Left lobe of liver (tissue), 2 donors: ENCODE results near the gene IL24. TPM values are rescaled to one million over a fixed set of nuclear protein-coding genes. Genes with fewer than 3 reads are reported as not detected.
"Not testable (repeated sequence)": the region's sequence is repeated elsewhere in the genome, so short reads cannot be mapped to it uniquely, and the experiment has no call there.

Source experiments
- ATAC-seq: fragments of 200-7000 bp; cut with Tn5 transposase; one replicate; pipeline ENCODE4 v1.9.1; 2020; ENCODE audit warnings: mild to moderate bottlenecking, moderate library complexity
- DNase-seq: peaks from one replicate; pipeline ENCODE4 v3.0.0-alpha.2; 2020; ENCODE audit warnings: low spot score
- total RNA-seq: library from RNA; stranded (reverse); gene quantifications from one replicate; pipeline ENCODE4 v1.2.1, GENCODE V29; 2021
- donor health status: DM: no; HTN: no; CAD: no; lungs with moderate emphysema.
- donor health status: DM: no; HTN: yes; CAD: no.

Gene IL24
- total RNA-seq, 1 donor from 2014 or later, result not detected

GRCh38 chr1:206923961-206924557, 26.8 kb downstream of the IL24 start:
- not testable (repeated sequence) for ATAC-seq, DNase-seq

DNA sequence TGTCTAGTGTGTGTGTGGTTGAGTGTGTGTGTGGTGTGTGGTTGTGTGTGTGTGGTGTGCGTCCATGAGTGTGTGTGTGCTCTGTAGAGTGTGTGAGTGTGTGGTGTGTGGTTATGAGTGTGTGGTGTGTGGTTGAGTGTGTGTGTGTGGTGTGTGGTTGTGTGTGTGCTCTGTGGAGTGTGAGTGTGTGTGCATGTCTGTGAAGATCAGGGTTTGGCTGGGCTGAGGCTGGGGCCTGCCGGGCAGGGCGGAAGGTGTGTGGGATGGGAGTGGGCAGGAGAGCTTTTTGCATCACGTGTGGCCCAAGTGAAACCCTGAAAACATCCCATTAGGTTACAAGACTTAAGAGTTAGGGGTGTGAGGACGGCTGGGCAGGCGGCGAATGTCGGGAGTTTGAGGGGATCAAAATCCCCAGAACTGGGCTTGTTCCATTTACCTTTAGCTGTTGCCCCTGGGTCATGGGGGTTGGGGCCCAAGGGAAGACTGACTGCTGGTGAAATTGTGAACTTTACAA, 27.4 kb downstream of the IL24 start:
- ATAC-seq (no peak), DNase-seq (no peak)

DNA sequence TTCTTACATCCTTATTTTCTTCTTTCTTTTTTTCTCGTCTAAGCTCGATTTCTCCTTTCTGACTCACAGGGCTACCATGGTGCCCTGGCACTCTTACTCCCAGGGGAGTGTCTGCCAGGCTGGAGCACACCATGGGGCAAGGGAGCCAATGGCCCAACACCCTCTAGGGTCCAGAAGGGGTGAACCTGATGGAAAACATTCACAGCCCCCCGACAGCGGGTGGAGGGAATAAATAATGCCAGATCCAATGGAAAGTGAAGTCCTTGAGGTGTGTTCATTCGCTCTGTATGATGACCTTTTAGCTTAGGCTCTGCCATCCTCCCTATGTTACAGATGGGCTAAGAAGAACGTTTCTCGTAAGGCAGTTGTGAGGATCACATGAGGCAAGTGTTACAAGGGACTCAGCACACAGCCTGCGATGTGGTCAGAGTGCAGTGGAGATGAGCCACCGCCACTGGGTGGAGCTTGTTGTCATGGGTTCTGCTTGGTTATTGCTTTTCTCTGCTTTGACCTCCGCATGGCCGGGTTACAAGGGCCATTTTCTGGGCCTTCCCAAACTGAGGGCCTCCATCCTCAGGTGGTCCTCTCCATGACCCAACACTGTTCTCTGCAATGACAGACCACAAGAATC, 28.0 kb downstream of the IL24 start:
- ATAC-seq (peak; percentile 77), DNase-seq (no peak)

DNA sequence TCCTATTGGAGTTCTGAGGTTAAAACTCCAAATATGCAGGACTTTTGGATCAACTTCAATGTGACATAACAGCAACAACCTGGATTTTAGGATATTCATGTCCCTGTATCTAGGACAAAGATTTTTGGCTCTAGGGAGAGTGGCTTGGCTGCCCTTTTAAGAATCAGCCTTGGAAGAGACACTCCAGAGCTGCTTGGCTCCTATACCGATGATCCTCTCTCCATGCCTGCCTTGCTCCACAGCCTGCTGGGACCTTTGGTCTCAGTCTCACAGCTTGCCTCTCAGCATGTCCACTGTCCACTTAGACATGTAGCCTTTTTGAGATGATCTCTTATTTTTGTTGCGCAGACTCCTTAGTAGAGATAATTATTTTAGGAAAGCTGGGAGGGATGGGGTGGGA, 29.0 kb downstream of the IL24 start:
- ATAC-seq (peak; percentile 75), DNase-seq (no peak)

DNA sequence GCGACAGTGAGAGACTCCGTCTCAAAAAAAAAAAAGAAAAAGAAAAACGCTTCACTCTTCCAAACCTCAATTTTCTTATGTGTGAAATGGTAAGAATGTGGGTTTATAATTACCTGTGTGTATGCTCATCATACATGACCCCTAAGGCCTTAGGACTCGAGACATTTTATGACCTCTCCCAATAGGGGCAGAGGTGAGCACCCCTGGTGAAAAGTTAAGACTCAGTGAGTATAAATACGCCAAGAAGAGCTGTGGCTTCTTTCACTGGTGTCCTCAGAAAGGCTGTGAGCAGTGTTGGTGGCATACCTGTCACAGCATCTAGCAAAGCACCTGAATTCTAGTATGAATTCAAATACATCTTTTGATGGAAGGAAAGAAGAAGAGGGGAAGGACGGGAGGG, 32.3 kb downstream of the IL24 start:
- DNase-seq (no peak), ATAC-seq (no peak)

- ATAC-seq, result no peak
- no peak for DNase-seq
These were observed 33.1 kb downstream of the IL24 start for GRCh38 chr1:206930210-206930798.

DNA sequence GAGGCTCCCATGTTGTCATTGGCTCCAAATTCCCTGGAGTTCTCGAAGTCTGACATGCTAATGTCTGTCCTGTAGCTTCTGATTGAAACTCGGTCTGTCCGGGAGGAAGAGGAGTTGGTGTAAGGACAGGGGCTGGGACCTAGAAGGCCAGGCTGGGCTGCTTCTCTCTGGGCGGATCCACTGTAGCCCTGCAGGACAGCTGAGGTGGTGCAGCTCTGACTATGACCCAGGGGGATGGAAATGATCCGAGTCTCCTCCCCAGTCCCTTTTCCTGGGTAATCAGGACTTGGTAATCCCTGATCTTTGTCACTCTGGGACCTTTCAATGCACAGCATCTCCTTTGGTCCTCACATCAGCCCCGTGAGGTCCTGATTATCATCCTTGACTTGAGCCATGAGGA, 34.5 kb downstream of the IL24 start:
- ATAC-seq (no peak), DNase-seq (no peak)

DNA sequence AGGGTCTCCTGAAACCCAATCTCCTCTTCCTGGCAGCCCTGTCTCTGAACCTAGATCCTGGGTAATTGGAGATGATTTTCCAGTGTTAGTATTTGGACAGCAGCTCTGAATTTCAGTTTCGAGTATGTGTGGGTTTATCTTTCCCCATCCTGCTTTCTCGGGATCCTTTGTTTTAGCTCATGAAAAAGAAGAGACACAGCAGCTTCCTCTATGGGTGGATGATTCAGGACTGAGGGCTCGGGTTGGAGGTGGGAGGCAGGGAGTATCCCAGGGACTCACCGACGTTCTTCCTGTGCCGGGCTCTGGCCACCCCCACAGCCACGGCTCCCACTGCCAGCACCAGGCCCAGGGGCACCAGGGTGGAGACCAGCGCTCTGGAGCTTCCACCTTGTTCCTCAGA, 34.9 kb downstream of the IL24 start:
- ATAC-seq, result no peak
- DNase-seq, result no peak

DNA sequence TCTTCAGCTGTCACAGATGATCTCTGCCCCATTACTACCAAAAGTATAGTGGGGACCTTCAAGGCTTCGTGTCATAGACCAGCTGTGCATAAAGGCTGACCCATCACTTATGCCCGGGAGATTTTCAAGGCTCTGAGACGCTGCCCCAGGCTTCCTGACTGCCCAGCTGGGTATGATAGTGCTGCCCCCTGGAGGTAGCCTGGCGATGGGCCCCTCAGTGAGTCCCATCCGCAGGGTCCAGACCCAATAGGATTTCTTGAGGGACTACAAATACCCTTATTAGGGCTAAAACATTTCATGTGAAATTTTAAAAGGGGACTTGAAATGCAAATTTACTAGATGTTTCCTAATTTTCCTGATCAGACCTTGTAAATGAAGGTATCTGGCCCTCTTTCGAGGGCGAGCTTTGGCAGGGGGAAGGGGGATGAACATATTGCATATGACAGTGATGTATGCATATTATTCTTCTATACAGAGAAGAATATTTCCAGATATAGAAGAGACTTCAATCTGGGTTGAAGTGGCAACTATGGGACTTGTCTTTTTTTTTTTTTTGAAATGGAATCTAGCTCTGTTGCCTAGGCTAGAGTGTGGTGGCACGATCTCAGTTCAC, 36.2 kb downstream of the IL24 start:
- DNase-seq (no peak), ATAC-seq (peak; percentile 52)

DNA sequence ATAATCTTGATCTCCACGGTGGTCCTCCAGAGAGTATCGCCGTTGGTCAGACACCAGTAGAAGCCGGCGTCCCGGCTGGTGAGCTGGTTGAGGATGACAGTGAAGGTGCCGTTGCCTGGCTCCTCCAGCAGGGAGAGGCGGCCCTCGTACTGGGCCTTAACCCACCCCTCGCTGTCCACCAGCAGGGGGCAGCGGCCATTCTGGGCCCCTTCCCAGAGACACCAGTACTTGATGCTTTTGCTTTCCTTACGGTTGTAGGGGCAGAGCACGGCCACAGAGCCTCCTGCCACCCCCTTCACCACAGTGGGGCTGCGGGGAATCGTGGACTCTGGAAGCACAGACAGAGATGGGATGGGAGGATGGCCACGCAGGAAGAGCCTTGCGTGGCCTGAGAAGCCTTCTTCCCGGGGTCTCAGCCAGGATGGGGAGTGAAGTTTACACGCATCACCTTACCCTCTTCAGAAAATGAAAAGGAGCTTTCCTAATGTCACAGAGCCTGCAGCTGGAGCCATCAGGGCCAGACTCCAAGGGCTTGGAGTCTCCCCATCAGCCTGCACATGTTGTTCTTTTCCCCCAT, 38.3 kb downstream of the IL24 start:
- ATAC-seq, result peak; percentile 98
- peak; percentile 81 for DNase-seq

- ATAC-seq (no peak), DNase-seq (no peak)
These were observed 40.2 kb downstream of the IL24 start for GRCh38 chr1:206937425-206937824.

DNA sequence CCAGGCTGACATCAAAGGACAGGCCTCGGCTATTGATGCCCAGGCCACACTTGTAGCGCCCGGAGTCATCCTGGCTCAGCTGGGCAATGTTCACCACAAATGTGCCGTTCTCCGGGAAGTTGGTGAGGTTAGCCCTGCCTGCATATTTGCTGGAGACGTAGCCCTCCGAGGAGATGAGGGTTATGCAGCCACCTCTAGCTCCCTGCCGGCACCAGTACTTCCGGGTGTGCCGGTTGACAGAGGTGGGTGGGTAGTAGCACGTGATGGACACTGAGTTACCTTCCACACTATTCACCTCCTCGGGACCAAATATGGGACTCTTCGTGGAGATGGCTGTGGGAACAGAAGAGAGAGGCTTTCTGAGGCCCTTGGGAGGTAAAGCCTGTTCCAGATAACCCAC, 41.9 kb downstream of the IL24 start:
- no peak for DNase-seq

GRCh38 chr1:206939841-206940587, 42.8 kb downstream of the IL24 start:
- no peak for DNase-seq
- peak; percentile 30 for ATAC-seq

More for the DNA sequence above, 41.9 kb downstream of the IL24 start:
- ATAC-seq, result no peak

DNA sequence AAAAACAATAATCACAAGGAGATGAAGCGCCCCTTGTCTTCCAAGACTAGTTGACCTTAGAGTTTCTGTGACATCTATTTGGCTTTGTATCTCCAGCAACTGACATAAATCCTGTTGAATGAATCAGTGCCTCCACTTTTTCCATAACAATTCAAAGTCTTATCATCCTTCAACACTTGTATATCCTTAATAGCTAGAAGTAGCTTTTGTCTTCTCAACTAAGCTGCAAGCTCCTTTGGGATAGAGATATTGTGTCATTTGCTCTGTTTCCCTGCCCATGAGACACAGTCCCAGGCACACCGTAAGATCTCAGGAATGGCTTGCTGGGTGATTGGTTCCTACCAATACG, 43.3 kb downstream of the IL24 start:
- no peak for ATAC-seq
- no peak for DNase-seq

DNA sequence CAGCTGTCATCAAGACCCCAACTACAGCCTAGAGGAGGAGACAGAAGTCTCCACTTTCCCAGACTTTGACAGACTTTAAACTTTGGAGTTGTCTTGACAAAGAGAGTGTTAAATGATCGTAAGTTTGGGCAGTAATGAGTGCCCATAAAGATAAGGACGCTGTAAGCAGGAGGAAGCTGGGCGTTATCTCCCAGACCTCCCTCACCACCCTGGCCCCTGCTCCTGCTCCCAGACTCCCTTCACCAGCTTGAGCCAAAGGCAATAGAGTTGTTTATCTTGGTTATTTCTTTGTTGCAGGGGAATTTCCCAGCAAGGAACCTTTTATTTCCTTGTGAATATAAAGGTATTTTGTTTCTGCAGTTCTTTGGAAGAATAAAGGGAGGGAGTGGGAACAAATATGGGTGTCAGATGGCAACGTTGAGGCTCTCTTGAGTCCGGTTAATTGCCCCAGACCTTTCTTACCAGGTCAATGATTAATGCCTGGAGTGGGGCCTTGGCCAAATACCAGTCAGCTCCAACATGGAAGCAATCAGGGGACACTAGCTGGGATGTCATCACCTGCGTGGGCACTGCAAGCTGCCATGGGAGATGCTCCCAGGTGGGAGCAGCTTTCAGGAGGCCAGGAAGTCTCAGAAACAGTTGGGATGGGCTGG, 44.6 kb downstream of the IL24 start:
- DNase-seq, result peak; percentile 60
- peak; percentile 58 for ATAC-seq

- DNase-seq, result no peak
- ATAC-seq, result no peak
These were observed 47.5 kb downstream of the IL24 start for GRCh38 chr1:206944703-206945102.

DNA sequence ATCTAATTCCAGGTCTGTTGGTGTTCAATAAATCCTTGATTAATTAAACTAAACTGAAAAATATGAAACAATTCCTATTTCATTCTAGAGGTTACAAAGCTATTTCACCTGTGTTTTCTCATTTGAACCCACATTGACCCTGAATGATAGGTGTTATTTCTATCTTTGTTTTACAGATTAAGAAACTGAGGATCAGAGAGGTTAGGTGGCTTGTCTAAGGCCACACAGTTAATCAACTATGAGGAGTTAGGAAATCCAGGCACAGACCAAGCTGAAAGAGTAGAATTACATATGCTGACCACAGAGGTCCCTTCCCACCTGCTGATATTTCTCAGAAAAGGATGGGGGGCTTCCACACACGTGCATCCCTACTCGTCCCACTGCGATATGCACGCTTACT, 48.5 kb downstream of the IL24 start:
- ATAC-seq (no peak), DNase-seq (no peak)

DNA sequence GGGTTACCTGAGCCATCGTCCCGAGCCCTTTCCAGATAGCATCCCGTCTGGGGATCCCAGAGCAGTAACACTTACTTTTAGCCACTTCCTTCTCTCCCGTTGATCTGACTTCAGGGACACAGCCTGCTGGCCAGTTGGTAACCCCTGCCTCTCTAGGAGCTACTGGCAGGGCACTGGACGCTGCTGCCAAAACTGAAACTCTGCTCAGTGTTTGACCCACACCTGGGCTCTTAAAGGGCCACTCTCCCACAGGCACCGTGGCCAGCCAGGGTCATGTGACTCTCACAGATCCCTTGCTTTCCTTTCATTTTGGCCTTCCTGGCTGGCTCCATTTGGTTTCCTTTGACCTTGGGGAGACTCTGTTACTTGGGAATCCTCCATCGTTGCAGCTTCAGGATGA, 49.0 kb downstream of the IL24 start, which contains the start of gene PIGR:
Gene PIGR, minus strand, starts transcription at position 206 of the 400 bp plus-strand sequence. CDS start 5,935 bp downstream, outside the sequence.
- DNase-seq (peak; percentile 79), ATAC-seq (peak; percentile 85)

- ATAC-seq (no peak), DNase-seq (no peak)
These were observed 50.0 kb downstream of the IL24 start for GRCh38 chr1:206947255-206947654.

GRCh38 chr1:206949208-206949607, 52.0 kb downstream of the IL24 start:
- DNase-seq (peak; percentile 75), ATAC-seq (peak; percentile 54)
